Activated effector memory CD4-positive, alpha-beta T cell treated with anti-CD3 and anti-CD28 coated beads, Interleukin-2, amount 50 U/mL, for 16 hours (primary cell): ENCODE data around the gene IVD.
A peak's percentile ranks its signal among the peaks of the same experiment; 100 is the strongest.

ENCODE experiments used
- DNase-seq: peaks from one replicate; pipeline ENCODE4 v3.0.0-alpha.2; 2020

Gene IVD

DNA sequence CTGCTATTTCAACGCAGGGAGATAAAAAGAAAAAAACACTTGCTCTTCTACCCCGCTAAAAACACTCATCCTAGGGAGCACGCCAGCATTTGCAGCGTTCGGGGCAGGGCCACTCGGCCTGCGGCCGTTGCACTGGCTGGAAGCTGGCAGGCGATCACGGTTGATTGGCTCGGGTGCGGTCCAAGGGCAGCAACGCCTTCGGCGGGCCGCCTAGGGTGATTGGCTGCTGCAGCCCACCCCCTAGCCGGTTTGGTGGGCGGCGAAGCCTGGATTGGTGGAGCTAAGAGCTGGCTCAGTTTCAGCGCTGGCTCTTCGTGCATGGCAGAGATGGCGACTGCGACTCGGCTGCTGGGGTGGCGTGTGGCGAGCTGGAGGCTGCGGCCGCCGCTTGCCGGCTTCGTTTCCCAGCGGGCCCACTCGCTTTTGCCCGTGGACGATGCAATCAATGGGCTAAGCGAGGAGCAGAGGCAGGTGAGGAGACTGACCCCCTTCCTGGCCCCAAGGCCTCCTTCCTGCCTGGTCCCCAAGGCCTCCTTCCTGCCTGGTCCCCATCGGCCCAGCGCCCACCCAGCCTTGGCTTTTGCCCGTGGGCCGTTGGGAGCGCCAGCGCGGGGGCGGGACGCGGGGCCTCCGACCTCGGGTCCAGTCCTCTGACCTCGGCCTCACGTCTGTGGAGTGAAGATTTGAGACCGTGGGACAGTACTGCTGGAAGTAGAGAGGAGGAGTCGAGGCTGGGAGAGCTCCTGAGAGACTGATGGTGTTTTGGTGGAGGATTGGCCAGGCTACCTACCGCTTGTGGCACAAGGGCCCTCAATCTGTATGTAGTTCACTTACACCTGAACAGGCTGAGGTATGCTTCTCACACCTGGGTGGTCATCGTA lies at the start of gene IVD:
TSS of gene IVD (plus strand) at position 295 of the 881 bp plus-strand sequence. CDS start at position 328, 33 bp downstream.
- DNase-seq: peak; percentile 95

DNA sequence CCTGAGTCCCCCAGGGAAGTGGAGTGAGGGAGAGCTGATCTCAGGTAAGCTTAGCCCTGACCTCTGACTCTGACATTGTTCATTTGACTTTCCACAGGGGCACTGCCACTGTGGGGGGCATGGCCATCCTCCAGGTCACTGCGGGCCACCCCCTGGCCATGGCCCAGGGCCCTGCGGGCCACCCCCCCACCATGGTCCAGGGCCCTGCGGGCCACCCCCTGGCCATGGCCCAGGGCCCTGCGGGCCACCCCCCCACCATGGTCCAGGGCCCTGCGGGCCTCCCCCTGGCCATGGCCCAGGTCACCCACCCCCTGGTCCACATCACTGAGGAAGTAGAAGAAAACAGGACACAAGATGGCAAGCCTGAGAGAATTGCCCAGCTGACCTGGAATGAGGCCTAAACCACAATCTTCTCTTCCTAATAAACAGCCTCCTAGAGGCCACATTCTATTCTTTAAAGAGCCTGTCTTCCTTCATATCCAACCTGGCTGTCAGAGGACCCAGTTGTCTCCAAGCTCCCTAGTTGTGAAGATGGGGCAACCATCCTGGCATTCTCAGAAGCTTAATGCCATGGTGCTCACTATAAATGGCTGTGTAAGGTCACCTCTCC lies 49.5 kb upstream of the IVD start:
- DNase-seq: no peak

DNA sequence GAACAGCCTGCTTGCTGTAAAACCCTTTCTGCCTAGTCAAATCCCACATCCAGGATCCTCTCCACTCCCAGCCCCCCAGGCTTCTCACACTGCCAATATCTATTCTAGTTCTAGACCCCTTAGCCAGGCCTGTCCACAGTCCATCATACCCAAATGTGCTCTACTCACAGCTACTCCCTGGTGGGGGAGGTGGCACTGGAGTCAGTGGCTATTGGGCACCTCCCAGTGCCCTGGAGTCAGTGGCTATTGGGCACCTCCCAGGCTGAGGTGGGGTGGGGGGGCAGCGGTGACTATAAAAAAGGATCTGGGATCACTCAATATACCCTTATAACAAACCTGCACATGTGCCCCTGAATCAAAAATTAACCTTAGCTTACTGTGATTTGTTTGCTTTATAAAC lies 48.3 kb upstream of the IVD start:
- DNase-seq: no peak

DNA sequence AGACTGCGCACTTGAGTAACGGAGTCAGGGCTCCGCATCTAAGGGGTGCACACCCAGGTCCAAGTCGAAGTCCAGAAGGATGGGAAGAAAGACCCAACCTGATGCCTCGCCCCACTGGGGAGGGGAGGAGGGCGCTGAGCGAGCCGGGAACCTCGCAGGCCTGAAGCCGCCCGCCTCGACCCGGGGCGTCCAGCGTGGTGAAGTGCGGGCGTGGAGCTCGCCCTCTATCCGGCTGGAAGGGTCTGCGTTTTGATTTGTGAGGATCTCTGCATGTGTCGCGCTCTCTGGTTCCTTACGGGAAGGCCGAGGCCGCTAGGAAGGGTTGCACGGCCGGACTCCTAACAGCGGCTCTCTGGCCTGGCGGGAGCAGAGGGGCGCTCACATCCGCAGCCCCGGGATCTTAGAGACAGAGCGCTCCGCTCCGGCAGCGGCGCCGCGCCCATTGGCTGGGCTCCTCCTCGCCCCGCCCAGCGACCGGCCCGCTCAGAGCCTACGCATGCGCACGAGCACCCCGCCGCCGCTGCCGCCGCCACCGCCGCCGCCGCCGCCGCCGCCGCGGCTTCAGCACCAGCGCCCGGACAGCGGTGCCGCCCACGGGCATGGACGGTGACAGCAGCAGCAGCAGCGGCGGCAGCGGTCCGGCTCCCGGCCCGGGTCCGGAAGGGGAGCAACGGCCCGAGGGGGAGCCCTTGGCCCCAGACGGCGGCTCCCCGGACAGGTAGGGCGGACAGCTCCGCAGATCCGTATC lies 47.7 kb upstream of the IVD start, which contains the start of gene DISP2:
TSS of gene DISP2 (plus strand) at position 497 of the 748 bp plus-strand sequence. CDS start at position 600, 103 bp downstream.
- peak; percentile 96 for DNase-seq

DNA sequence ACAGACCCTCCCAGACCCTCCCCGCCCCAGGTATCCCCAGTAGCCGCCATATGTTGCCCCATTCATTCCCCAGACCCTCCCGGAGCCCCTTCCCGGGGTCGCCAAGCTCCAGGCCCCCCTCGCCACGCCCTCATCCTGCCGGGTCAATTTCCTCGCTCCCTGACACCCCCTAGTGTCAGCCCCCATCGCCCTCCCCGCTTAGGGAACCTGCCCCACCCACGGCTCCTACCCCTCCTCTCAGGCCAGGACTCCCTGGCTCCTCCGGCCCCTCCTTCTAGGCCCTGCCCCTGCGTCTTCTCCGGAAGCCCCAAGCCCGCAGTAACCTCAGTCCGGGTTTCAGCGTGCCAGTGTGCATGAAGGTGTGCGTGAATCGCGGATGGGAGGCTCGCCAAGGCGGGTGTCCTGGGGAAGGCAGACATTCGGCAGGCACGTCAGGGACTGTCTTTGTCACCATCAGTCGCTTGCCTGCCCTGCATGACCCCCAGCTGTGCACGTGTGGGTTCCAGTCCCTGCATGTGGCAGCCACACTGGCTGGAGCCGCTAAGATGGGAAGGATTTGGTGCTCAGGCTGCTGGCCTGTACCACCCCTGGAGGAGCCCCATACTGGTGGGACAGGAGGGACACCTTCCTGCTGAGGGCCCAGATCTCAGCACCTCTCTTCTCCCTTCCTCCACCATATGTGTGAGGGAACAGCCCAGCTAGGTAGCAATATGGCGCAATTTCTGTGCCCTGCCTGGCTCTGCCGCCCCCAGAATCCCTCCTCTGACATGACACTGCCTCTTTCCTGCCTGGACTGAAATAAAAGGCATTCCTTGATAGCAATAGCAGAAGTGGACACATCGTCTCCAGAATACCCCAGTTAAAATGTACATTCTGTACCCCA lies 46.9 kb upstream of the IVD start:
- peak; percentile 76 for DNase-seq

DNA sequence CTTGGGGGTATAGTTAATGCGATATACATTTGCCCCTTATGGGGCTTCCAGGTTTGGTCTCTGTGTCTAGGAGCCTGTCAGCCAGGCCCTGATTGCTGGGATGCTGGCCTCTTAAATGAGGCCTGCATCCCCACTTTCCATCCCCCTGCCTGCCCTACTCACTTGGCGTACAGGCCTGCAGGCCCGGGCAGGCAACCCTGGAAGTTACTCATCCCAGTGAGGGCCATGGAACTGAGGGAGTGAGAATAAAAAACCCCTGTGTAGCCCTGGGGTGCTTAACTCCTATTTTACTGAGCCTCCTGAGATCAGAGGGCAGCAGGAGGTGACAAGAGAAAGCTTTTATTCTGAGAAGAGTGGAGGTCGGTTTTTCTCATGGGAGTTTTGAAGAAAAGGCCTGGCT lies 45.6 kb upstream of the IVD start:
- DNase-seq: no peak

DNA sequence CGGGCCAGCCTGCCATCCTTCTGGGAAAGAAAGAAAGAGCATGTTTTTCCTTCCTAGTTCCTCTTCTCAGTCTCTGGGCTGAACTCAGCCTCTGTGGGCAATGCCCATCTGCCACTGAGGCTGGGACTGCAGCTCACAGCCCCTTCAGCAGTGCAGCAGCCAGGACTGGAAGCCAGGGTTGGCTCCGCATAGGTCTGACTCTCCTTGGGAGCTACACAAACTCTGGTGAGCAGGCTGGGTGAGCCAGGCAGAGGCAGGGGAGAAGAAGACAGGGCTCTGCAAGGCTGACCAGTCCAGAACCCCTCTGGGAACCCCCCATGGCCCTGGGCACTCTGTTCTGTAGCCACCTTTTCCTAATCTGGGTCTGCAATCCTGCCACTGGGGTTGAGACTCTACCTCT lies 44.0 kb upstream of the IVD start:
- DNase-seq: no peak

DNA sequence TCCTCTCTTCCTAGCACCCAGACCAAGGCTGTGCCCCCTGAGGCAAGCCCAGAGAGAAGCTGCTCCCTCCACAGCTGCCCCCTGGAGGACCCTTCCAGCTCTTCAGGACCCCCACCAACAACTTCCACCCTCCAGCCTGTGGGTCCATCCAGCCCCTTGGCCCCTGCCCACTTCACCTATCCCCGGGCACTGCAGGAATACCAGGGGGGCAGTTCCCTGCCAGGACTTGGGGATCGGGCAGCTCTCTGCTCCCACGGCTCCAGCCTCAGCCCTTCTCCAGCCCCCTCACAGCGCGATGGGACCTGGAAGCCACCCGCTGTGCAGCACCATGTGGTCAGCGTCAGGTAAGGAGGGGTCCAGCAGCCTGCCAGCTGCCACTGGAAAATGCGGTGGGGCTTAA lies 42.0 kb upstream of the IVD start:
- no peak for DNase-seq

DNA sequence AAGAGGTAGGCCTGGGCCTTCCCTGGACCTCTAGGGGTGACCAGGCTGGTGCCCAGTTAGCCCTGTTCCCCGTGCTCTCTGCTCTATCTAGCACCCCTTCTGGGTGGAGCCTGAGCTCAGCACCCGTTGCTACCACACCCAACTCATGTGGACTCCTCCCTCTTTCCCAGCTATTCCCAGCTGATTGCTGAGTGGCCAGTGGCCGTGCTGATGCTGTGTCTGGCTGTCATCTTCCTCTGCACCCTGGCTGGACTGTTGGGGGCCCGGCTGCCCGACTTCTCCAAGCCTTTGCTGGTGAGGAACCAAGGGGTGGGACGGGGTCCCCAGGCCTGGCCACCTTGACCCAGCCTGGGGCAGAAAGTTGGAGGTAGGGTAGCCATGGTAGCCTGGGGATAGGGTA lies 41.3 kb upstream of the IVD start:
- DNase-seq: no peak

DNA sequence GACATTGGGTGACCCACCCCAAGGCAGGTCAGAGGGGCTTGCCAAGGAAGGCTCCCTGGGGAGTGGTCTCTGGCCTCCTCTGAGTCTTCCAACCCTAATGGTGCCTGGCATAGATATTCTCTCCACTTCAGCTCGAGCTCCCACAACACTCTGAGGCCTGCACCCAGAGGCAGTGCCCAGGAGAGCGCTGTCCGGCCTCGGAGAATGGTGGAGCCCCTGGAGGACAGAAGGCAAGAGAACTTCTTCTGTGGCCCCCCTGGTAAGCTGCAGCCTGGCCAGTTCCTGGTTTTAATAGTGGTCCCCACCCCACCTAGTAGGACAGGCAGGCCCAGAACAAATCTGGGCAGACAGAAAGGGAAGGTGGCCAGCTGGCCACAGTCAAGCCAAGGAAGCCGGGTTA lies 40.6 kb upstream of the IVD start:
- no peak for DNase-seq

DNA sequence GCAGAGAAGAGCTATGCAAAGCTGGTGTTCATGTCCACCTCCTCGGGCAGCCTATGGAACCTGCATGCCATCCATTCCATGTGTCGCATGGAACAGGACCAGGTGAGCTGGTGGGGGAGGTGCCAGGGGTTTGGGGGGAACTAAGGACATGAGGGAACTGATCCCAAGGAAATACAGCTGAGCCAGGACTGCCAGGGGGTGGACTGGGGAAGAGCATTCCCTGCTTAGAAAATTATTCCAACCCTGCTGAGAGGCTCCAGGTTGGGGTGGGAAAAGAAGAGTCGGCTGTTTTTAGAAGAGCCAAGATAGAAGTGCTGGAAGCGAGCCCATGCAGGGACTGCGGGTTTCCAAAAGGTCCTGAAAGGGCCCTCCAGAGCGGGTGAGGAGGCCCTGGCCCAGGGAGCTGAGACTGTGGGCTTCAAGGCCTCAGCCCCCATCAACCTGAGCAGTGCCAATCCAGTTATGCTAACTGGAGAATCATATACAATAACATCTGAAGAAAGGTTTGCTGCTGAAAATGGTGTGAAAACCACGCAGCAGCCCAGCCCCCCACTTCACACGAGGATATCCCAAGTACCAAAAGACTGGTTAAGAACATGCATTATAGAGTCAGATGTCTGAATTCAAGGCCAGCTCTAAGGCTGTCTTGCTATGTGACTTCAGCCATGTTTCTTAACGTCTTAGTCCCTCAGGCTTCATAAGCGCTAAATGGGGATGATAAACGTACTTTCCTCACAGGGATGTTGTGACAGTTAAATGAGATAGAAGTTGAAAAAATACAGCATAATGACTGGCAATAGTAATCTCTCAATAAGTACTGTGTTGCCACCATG lies 39.8 kb upstream of the IVD start:
- DNase-seq: no peak

DNA sequence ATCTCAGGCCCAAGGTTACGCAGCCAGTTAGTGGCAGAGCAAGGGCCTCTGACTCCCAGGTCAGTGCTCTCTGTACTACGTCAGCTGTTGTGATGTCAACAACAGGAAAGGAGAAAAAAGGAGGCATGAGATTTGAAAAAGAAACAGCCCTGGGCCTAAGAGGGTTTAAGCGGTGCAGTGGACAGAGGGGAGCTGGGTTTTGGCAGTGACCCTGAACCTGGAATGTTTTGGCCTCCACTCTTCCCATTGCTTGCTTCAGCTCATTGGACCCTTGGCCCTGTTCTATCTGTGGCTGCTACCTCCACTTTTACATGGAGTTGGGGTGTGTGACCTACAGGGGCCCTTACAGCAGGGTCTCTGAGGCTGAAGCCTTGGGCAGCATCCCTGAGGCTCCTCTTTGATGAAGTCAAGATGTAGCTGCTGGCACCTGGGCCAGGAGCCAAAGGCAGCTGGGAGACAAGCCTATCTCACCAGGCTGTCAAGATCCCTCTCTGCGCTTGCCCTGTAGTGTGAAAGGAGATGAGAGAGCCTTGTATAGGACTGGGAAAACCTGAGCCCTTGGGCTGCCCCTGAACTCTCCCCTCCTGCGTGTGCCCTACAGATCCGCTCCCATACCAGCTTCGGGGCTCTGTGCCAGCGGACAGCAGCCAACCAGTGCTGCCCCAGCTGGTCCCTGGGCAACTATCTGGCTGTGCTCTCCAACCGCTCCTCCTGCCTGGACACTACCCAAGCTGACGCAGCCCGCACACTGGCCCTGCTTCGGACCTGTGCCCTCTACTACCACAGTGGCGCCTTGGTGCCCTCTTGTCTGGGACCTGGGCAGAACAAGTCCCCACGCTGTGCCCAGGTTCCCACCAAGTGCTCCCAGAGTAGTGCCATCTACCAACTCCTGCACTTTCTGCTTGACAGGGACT lies 38.9 kb upstream of the IVD start:
- DNase-seq: no peak

DNA sequence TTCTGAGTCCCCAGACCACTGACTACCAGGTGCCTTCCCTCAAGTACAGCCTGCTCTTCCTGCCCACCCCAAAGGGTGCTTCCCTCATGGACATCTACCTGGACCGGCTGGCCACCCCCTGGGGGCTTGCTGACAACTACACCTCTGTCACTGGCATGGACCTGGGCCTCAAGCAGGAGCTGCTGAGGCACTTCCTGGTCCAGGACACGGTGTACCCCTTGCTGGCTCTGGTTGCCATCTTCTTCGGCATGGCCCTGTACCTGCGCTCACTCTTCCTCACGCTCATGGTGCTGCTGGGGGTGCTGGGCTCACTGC lies 38.3 kb upstream of the IVD start:
- no peak for DNase-seq

DNA sequence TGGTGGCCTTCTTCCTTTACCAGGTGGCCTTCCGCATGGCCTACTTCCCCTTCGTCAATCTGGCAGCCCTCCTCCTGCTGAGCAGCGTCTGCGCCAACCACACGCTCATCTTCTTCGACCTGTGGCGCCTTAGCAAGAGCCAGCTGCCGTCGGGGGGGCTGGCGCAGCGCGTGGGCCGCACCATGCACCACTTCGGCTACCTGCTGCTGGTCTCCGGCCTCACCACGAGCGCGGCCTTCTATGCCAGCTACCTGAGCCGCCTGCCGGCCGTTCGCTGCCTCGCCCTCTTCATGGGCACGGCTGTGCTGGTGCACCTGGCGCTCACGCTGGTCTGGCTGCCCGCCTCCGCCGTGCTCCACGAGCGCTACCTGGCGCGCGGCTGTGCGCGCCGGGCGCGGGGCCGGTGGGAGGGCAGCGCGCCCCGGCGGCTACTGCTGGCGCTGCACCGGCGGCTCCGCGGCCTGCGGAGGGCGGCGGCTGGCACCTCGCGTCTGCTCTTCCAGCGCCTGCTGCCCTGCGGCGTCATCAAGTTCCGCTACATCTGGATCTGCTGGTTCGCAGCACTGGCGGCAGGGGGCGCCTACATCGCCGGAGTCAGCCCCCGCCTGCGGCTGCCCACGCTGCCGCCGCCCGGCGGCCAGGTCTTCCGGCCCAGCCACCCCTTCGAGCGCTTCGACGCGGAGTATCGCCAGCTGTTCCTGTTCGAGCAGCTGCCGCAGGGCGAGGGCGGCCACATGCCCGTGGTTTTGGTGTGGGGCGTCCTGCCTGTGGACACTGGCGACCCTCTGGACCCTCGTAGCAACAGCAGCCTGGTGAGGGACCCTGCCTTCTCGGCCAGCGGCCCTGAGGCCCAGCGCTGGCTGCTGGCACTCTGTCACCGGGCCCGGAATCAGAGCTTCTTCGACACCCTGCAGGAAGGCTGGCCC lies 37.6 kb upstream of the IVD start:
- DNase-seq: peak; percentile 95

DNA sequence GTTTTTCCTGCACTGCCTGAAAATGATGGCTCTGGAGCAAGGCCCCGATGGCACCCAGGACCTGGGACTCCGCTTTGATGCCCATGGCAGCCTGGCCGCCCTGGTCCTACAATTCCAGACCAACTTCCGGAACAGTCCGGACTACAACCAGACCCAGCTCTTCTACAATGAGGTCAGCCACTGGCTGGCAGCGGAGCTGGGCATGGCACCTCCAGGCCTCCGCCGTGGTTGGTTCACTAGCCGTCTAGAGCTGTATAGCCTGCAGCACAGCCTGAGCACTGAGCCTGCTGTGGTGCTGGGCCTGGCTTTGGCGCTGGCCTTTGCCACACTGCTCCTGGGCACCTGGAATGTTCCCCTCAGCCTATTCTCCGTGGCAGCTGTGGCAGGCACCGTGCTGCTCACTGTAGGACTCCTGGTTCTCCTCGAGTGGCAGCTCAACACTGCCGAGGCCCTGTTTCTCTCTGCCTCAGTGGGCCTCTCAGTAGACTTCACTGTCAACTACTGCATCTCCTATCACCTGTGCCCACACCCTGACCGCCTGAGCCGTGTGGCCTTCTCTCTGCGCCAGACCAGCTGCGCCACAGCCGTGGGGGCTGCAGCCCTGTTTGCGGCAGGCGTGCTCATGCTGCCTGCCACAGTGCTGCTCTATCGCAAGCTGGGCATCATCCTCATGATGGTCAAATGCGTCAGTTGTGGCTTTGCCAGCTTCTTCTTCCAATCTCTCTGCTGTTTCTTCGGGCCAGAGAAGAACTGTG lies 36.7 kb upstream of the IVD start:
- DNase-seq: no peak

DNA sequence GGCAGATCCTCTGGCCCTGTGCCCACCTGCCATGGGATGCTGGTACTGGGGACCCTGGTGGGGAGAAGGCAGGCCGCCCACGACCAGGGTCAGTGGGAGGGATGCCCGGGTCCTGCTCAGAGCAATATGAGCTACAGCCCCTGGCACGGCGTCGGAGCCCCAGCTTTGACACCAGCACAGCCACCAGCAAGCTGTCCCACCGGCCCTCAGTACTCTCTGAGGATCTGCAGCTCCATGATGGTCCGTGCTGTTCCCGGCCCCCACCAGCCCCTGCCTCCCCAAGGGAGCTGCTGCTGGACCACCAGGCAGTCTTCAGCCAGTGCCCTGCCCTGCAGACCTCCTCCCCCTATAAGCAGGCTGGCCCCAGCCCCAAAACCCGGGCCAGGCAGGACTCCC lies 36.1 kb upstream of the IVD start:
- no peak for DNase-seq

DNA sequence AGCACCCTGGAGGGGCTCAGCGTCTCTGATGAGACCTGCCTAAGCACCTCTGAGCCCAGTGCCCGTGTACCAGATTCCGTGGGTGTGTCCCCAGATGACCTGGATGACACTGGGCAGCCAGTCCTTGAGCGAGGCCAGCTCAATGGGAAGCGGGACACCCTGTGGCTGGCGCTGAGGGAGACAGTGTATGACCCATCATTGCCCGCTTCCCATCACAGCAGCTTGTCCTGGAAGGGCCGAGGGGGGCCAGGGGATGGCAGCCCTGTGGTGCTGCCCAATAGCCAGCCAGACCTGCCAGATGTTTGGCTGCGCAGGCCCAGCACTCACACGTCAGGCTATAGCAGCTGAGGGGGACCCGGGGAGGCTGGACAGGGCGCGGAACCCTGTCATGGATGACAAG lies 35.6 kb upstream of the IVD start:
- DNase-seq: no peak

DNA sequence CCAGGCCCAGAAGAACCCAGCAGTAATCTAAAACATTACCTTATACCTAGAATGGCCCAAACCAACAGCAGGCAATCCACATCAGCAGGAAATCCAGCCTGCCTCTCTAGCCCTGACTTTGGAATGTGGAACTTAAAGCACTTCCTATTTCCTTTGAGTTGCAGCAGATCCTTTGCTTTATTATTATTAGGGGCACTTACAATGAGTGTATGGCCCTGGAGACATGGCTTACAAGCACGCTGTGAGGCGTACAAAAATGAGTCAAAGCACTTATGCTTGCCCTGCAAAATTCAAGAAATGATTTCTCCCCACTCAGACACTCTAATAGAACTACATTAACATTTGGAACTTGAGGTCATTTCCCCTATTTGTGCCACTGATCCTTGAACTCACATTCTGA lies 32.6 kb upstream of the IVD start:
- no peak for DNase-seq

DNA sequence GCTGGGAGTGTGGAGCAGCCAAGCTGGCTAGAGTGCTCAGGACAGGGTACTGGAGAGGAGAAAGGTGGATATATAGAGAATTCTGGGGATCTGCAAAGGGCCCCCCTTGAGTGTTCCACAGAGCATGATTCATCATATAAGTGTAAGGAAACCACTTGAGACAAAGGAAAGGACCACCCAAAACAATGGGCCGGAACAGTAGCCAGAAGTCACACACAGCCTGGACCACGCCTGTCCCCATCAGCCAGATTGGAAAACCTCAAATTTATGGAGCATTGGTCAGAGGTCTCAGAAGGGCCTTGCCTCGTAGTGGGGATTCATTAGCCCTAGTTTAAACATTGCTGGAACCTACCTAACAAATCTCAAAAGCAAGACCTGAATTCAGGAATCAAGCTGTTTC lies 28.0 kb upstream of the IVD start:
- DNase-seq: no peak
